CD4-positive, alpha-beta memory T cell (primary cell): ENCODE results near the gene APC2. TPM values are rescaled to one million over a fixed set of nuclear protein-coding genes. Genes with fewer than 3 reads are reported as not detected.

Source experiments
- CTCF ChIA-PET: fragments of 350-600 bp; sonication (Branson Sonifier 250); formaldehyde crosslinking; loops from one replicate; lab custom pipeline; 2021; ENCODE audit warnings: inconsistent platforms; ENCODE audit not compliant: partially characterized antibody; lab: Charles Lee
- POLR2A ChIA-PET: fragments of 350-600 bp; sonication (Branson Sonifier 250); formaldehyde crosslinking; loops from one replicate; lab custom pipeline; 2021; ENCODE audit not compliant: partially characterized antibody; lab: Charles Lee
- DNase-seq, 5 donors: peaks; one replicate each; pipeline versions ENCODE4 v3.0.0 to v3.0.0-alpha.2; 2020 to 2022; ENCODE audit warnings: mixed read lengths in 1 of 5
- H3K27ac ChIP-seq: one replicate; pipeline ENCODE4 v1.7.0; 2013; ENCODE audit warnings: low read depth, low read length
- H3K27me3 ChIP-seq: 2 replicates; pipeline ENCODE4 v1.7.0; 2013; ENCODE audit warnings: mild to moderate bottlenecking, low read length, moderate library complexity; ENCODE audit not compliant: insufficient read depth
- H3K36me3 ChIP-seq: 2 replicates; pipeline ENCODE4 v1.7.0; 2013; ENCODE audit warnings: mild to moderate bottlenecking, low read length, moderate library complexity; ENCODE audit not compliant: insufficient read depth
- H3K4me1 ChIP-seq: 2 replicates; pipeline ENCODE4 v1.7.0; 2013; ENCODE audit warnings: mild to moderate bottlenecking, low read length, moderate library complexity; ENCODE audit not compliant: insufficient read depth
- H3K4me3 ChIP-seq, 2 donors: one replicate each; pipeline ENCODE4 v1.7.0; 2013; ENCODE audit warnings: low read length in 2 of 2, mild to moderate bottlenecking in 1 of 2
- H3K9me3 ChIP-seq, 2 donors: one replicate each; pipeline ENCODE4 v1.7.0; 2013; ENCODE audit warnings: low read length in 2 of 2, control low read depth in 1 of 2; ENCODE audit not compliant: control insufficient read depth in 1 of 2
- H3K27ac Mint-ChIP-seq, 7 donors: one replicate each; pipeline ENCODE4 v1.8.0; 2020 to 2021; ENCODE audit warnings: mixed read lengths in 7 of 7, mild to moderate bottlenecking in 6 of 7, inconsistent platforms in 3 of 7, moderate library complexity in 3 of 7
- H3K27me3 Mint-ChIP-seq, 2 donors: one replicate each; pipeline ENCODE4 v1.8.0; 2020 to 2021; ENCODE audit warnings: mixed read lengths in 2 of 2
- H3K36me3 Mint-ChIP-seq, 2 donors: one replicate each; pipeline ENCODE4 v1.8.0; 2020 to 2021; ENCODE audit warnings: mixed read lengths in 2 of 2, inconsistent platforms in 1 of 2, mild to moderate bottlenecking in 1 of 2
- H3K4me1 Mint-ChIP-seq, 4 donors: one replicate each; pipeline ENCODE4 v1.8.0; 2020 to 2021; ENCODE audit warnings: mixed read lengths in 4 of 4, mild to moderate bottlenecking in 1 of 4
- H3K4me3 Mint-ChIP-seq, 8 donors: one replicate each; pipeline ENCODE4 v1.8.0; 2020 to 2021; ENCODE audit warnings: mixed read lengths in 8 of 8, mild to moderate bottlenecking in 7 of 8, moderate library complexity in 6 of 8, inconsistent platforms in 3 of 8
- H3K9me3 Mint-ChIP-seq, 8 donors: one replicate each; pipeline ENCODE4 v1.8.0; 2020 to 2021; ENCODE audit warnings: mixed read lengths in 8 of 8, mild to moderate bottlenecking in 5 of 8, inconsistent platforms in 3 of 8, moderate library complexity in 1 of 8
- intact Hi-C: fragments of 100-400 bp; cut with micrococcal nuclease; formaldehyde crosslinking; loops from one replicate; pipeline ENCODE4 v1.15.1; 2023
- polyA plus RNA-seq, 2 donors: library from polyadenylated mRNA; unstranded; fragments of 300-500 nt; fragmentation: Illumina TruSeq; gene quantifications; one replicate each; pipeline ENCODE4 v1.2.3, GENCODE V29; 2021
- total RNA-seq, 2 experiments: library from RNA; stranded (reverse); gene quantifications; one replicate each; pipeline ENCODE4 v1.2.3, GENCODE V29; 2021

The APC2 gene
- total and polyA plus RNA-seq, 4 experiments from 2014 or later, result not detected

DNA sequence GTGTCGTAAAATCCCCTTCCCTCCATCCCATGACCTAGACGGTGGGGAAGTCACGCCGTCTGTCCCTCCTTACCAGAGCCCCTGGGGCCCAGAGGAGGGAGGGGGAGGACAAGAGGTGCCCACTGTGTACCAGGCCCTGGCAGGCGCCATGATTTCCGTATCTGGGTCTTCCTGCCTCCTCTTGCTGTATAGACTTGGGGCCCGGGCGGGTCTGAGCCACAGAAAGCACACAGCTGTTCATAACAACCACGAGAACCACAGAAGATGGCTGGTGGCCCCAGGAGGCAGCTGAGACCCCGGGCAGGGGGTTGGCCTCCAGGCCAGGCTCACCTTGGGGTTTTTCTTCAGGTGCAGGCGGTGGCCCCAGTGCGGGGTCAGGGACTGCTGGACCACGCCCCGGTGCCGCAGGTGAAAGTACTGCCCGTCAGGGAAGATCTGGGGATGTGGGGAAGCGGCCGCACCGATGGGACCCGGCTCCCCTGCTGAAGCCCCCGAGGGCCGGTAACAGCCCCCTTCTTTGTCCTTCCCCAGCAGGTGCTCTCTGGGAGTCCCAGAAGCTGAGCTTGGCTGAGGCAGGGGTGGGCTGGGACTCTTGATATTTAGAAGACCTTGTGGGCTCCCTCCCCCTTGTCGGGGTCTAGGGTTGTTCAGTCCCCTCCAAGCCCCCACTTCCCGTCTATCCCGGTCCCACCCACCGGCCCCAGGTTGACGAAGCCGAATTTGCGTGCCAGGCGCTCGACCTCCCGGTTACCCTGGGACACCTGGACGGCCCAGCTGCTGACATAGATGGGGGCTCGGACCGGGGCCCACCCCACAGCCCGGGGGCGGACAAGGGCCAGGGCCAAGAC is 39.8 kb downstream of the APC2 start:
- no peaks in the 10 kb centered on the region for H3K36me3 ChIP-seq
- H3K4me1 Mint-ChIP-seq, result peaks cover 3 to 18% (median 10%) of the 10 kb centered on the region in 4 donors
- H3K27ac ChIP-seq, result peak overlapping the region; percentile 51
- ChIA-PET POLR2A (interaction anchor here (0.8 to 2.5 kb wide), 8 partner anchors 10 to 220 kb away, joined by 3 to 13 read pairs (median 4); partner anchors contain the start of genes C19orf25, CIRBP and TCF3), CTCF (interaction anchor here (1.3 kb wide), 1 partner anchor 14 kb away, joined by 4 read pairs; no protein-coding TSS in a partner anchor)
- H3K9me3 ChIP-seq, result no peaks in the 10 kb centered on the region
- H3K9me3 Mint-ChIP-seq, result peaks cover 0 to 1% (median 0%) of the 10 kb centered on the region in 8 donors
- H3K4me3 ChIP-seq, result peak overlapping the region; percentile 34 to 58
- intact Hi-C loops, result loop anchor here (1.0 to 2.0 kb wide), 5 partner anchors 10 to 214 kb away; partner anchors contain the start of genes C19orf25, FAM174C and TCF3
- H3K36me3 Mint-ChIP-seq, result peaks cover 0 to 3% of the 10 kb centered on the region in 2 donors
- peak overlapping the region in 4 of 7 donors; percentile 30 to 96 (median 64) for H3K27ac Mint-ChIP-seq
- peaks cover 0 to 3% of the 10 kb centered on the region in 2 donors for H3K27me3 Mint-ChIP-seq
- peak overlapping the region; percentile 42 to 90 (median 56) for H3K4me3 Mint-ChIP-seq
- H3K4me1 ChIP-seq, result peaks cover 15% of the 10 kb centered on the region
- DNase-seq, result peak in 1 of 5 donors; percentile 29
- H3K27me3 ChIP-seq, result no peaks in the 10 kb centered on the region

DNA sequence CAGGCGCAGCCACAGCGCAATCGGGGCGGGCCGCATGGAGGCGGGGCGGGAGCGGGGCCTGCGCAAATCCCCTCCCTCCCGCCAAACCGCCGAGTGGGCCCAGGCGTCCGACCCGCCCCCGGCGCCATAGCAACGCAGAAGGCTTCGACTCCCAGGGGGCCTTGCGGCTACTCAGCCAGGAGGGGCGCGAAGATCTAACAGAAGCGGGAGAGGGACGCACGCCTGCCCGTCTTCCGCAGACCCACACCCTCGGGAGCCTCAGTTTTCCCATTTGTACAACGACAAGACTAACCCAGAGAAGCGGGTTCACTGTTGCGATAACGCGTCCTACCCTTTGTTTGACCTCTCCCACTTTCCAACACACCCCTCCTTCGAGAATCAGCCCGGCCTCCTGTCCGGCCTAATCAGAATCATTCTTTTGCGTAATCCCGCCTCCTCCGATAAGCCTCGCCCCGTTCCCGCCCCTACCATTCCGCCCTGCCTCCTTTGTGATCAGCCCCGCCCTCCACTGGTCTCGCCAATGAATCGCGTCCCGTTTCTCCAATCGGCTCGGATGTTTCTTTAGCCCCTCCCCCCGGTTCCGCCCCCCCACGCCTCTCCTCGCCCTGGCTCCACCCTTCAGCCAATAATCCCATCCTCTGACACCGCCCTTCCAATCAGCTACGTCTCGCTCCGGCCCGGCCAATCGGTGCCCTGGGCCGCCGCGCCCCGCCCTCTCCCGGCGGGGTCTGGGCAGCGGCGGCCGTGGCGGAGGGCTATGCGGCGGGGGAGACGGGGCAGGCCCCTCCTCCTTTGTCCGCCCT is 40.6 kb downstream of the APC2 start, which contains the start of gene PCSK4:
Gene PCSK4 (minus strand): TSS at position 40 of the 803 bp plus-strand sequence. CDS start 4 bp downstream, at position 36.
- peak within 1 kb of the TSS; percentile 34 to 58 for H3K4me3 ChIP-seq
- intact Hi-C loops, result loop anchor here (1.0 to 2.0 kb wide), 5 partner anchors 11 to 215 kb away; partner anchors contain the start of genes C19orf25, FAM174C and TCF3
- CTCF ChIA-PET, result interaction anchor here (1.0 to 1.3 kb wide), 5 partner anchors 11 to 18 kb away, joined by 3 to 4 read pairs (median 4); no protein-coding TSS in a partner anchor

DNA sequence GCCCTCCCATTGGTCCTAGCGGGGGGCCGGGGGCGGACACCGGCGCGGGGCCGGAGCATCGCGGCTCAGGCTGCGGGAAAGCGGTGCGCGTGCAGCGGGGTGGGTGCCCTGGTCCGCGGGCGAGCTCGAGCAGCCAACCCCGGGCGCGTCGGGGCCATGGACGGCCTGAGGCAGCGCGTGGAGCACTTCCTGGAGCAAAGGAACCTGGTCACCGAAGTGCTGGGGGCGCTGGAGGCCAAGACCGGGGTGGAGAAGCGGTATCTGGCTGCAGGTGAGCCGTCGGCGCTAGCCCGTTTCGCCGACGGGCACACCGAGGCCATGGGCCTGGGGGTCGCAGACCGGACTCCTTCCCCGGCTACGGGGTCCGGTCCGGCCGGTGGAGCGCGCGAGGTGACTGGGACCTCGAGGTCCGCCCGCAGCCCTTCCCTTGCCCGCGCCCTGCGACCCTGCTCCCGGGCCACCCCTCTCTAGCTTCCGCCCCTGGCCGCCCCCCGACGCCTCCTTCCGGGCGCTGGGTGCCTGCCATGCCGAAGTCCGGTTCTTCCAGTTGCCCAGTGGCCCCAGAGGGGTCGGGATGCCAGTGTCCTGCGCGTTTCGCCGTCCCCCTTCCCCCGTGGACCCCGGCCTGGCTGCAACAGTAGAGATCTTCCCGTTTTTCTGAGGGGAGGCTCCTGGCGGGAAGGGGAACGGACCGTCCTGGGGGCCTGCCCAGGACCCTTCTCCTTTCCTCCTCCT is 41.4 kb downstream of the APC2 start, which contains the start of gene REEP6:
Gene REEP6 (plus strand): TSS at position 68 of the 735 bp plus-strand sequence. CDS start 89 bp downstream, at position 157.
- Histone ChIP-seq H3K9me3 (no peaks in the 10 kb centered on the region), H3K4me3 (peak within 1 kb of the TSS; percentile 34 to 58), H3K27ac (peak within 1 kb of the TSS; percentile 51), H3K4me1 (peaks cover 15% of the 10 kb centered on the region), H3K27me3 (no peaks in the 10 kb centered on the region), H3K36me3 (no peaks in the 10 kb centered on the region)
- peaks cover 3 to 18% (median 10%) of the 10 kb centered on the region in 4 donors for H3K4me1 Mint-ChIP-seq
- H3K27ac Mint-ChIP-seq, result peak within 1 kb of the TSS; percentile 88 to 96 (median 93)
- DNase-seq, result no peak
- peak within 1 kb of the TSS; percentile 86 to 95 (median 90) for H3K4me3 Mint-ChIP-seq
- CTCF ChIA-PET, result interaction anchor here (1.0 to 1.3 kb wide), 5 partner anchors 10 to 18 kb away, joined by 3 to 4 read pairs (median 4); no protein-coding TSS in a partner anchor
- intact Hi-C loops, result loop anchor here (2.0 kb wide), 1 partner anchor 162 kb away; the partner anchor contains the start of gene TCF3
- H3K27me3 Mint-ChIP-seq, result peaks cover 0 to 3% of the 10 kb centered on the region in 2 donors
- H3K9me3 Mint-ChIP-seq, result peaks cover 0 to 1% (median 0%) of the 10 kb centered on the region in 8 donors
- peaks cover 0 to 3% of the 10 kb centered on the region in 2 donors for H3K36me3 Mint-ChIP-seq
- POLR2A ChIA-PET, result interaction anchor here (0.6 to 2.5 kb wide), 15 partner anchors 13 to 247 kb away, joined by 3 to 13 read pairs (median 4); partner anchors contain the start of genes C19orf25, CIRBP and TCF3

More for the DNA sequence above, 40.6 kb downstream of the APC2 start, which contains the start of gene PCSK4:
- POLR2A ChIA-PET, result interaction anchor here (0.7 to 2.5 kb wide), 17 partner anchors 12 to 246 kb away, joined by 3 to 13 read pairs (median 4); partner anchors contain the start of genes C19orf25, CIRBP and TCF3
- peak within 1 kb of the TSS; percentile 88 to 96 (median 93) for H3K27ac Mint-ChIP-seq
- peak within 1 kb of the TSS; percentile 86 to 95 (median 90) for H3K4me3 Mint-ChIP-seq
- peaks cover 3 to 18% (median 10%) of the 10 kb centered on the region in 4 donors for H3K4me1 Mint-ChIP-seq
- Histone ChIP-seq H3K9me3 (no peaks in the 10 kb centered on the region), H3K27ac (peak within 1 kb of the TSS; percentile 51), H3K36me3 (no peaks in the 10 kb centered on the region), H3K4me1 (peaks cover 15% of the 10 kb centered on the region), H3K27me3 (no peaks in the 10 kb centered on the region)
- peaks cover 0 to 3% of the 10 kb centered on the region in 2 donors for H3K36me3 Mint-ChIP-seq
- peaks cover 0 to 1% (median 0%) of the 10 kb centered on the region in 8 donors for H3K9me3 Mint-ChIP-seq
- H3K27me3 Mint-ChIP-seq, result peaks cover 0 to 3% of the 10 kb centered on the region in 2 donors
- DNase-seq, result peak; percentile 97 to 100 (median 98)

DNA sequence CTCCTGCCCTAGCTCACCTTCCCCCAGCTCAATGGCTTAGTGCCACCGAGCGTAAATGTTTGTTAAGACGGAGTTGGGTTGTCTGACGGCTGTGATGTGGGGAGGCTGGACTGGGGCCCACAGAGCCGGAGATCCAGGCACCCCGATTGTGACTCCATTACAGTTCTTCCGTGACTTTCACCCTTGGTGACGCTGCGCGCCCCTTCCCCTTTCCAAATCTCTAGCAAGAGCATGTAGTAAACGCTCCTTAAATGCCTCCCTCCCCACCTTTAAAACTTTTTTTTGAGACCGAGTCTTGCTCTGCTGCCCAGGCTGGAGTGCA is 41.9 kb downstream of the APC2 start:
- Mint-ChIP-seq H3K9me3 (peaks cover 0 to 1% (median 0%) of the 10 kb centered on the region in 8 donors), H3K4me1 (peaks cover 3 to 18% (median 10%) of the 10 kb centered on the region in 4 donors), H3K27ac (peak overlapping the region in 4 of 7 donors; percentile 36 to 74 (median 50)), H3K4me3 (peak overlapping the region; percentile 62 to 84 (median 75)), H3K36me3 (peaks cover 0 to 3% of the 10 kb centered on the region in 2 donors), H3K27me3 (peaks cover 0 to 3% of the 10 kb centered on the region in 2 donors)
- Histone ChIP-seq H3K27me3 (no peaks in the 10 kb centered on the region), H3K9me3 (no peaks in the 10 kb centered on the region), H3K27ac (no peak overlapping the region), H3K36me3 (no peaks in the 10 kb centered on the region), H3K4me1 (peaks cover 15% of the 10 kb centered on the region), H3K4me3 (no peak overlapping the region)
- peak in 1 of 5 donors; percentile 23 for DNase-seq
- POLR2A ChIA-PET, result no interaction called here
- CTCF ChIA-PET, result interaction anchor here (1.0 to 1.2 kb wide), 2 partner anchors 12 to 17 kb away, joined by 3 to 4 read pairs; no protein-coding TSS in a partner anchor
- intact Hi-C loops, result loop anchor here (2.0 kb wide), 1 partner anchor 161 kb away; the partner anchor contains the start of gene TCF3

- Histone ChIP-seq H3K9me3 (no peaks in the 10 kb centered on the region), H3K36me3 (no peaks in the 10 kb centered on the region), H3K27me3 (no peaks in the 10 kb centered on the region), H3K4me3 (no peak overlapping the region), H3K27ac (no peak overlapping the region), H3K4me1 (peaks cover 15% of the 10 kb centered on the region)
- POLR2A ChIA-PET, result no interaction called here
- intact Hi-C loops, result no loop called here
- peaks cover 0 to 1% (median 0%) of the 10 kb centered on the region in 8 donors for H3K9me3 Mint-ChIP-seq
- CTCF ChIA-PET, result no interaction called here
- peak in 1 of 5 donors; percentile 18 for DNase-seq
- H3K4me3 Mint-ChIP-seq, result peak overlapping the region in 1 of 8 donors; percentile 81
- H3K36me3 Mint-ChIP-seq, result peaks cover 0 to 3% of the 10 kb centered on the region in 2 donors
- H3K4me1 Mint-ChIP-seq, result peaks cover 3 to 18% (median 10%) of the 10 kb centered on the region in 4 donors
- H3K27ac Mint-ChIP-seq, result peak overlapping the region in 2 of 7 donors; percentile 17 to 64
- peaks cover 0 to 3% of the 10 kb centered on the region in 2 donors for H3K27me3 Mint-ChIP-seq
These were observed 42.6 kb downstream of the APC2 start for GRCh38 chr19:1492474-1493006.
